ENCODE data around the gene CCKAR. TPM values are rescaled to one million over a fixed set of nuclear protein-coding genes. Genes with fewer than 3 reads are reported as not detected.
A peak's percentile ranks its signal among the peaks of the same experiment; 100 is the strongest.

The CCKAR gene
- total and polyA plus RNA-seq, 2 experiments from 2014 or later = not detected

- peak; percentile 66 for DNase-seq
- TF ChIP-seq EZH2 (IDR thresholded peaks at IDR 0.05; ENCODE audit: insufficient read depth, poor library complexity, severe bottlenecking) (no peak), EZH2phosphoT487 (IDR thresholded peaks at IDR 0.05; ENCODE audit: insufficient read depth, low read depth) (no peak)
- Histone ChIP-seq H3K79me2 (ENCODE audit: insufficient read depth) (no peaks in the 10 kb centered on the region), H3K9me2 (ENCODE audit: insufficient read depth) (no peaks in the 10 kb centered on the region), H3K27ac (no peak overlapping the region), H2AFZ (no peak overlapping the region), H3K9me3 (ENCODE audit: low read depth) (no peaks in the 10 kb centered on the region), H3K9ac (no peak overlapping the region), H3K36me3 (ENCODE audit: low read depth) (no peaks in the 10 kb centered on the region), H3F3A (ENCODE audit: insufficient read depth) (peaks cover 6% of the 10 kb centered on the region; the same call in 1 of the 2 replicates), H3K27me3 (replicated peaks; ENCODE audit: insufficient read depth) (no peaks in the 10 kb centered on the region), H4K20me1 (ENCODE audit: insufficient read depth) (no peaks in the 10 kb centered on the region), H3K4me3 (0 out of 2 replicates have a peak overlapping the region, but pooled peaks have one; percentile 11), H3K4me1 (ENCODE audit: insufficient read depth) (peaks cover 24% of the 10 kb centered on the region), H3K4me2 (ENCODE audit: unreplicated experiment) (peak overlapping the region; percentile 45)
- WGBS, 2 experiments (ENCODE audit: low coverage in 1 of 2, low lambda C conversion rate in 2 of 2, missing lambda C conversion rate in 2 of 2) = 0 to 1% methylated on average over 3 of the region's 3 CpGs
- in situ Hi-C loops (cut with MboI) = no loop called here
These were observed 32.2 kb upstream of the CCKAR start for GRCh38 chr4:26522478-26522877.

GRCh38 chr4:26520728-26521450 is 30.6 kb upstream of the CCKAR start:
- Histone ChIP-seq H3K27me3 (replicated peaks; ENCODE audit: insufficient read depth) (no peaks in the 10 kb centered on the region), H3K9me2 (ENCODE audit: insufficient read depth) (no peaks in the 10 kb centered on the region), H3K36me3 (ENCODE audit: low read depth) (no peaks in the 10 kb centered on the region), H3K9ac (no peak overlapping the region), H3K4me2 (ENCODE audit: unreplicated experiment) (no peak overlapping the region), H3K4me1 (ENCODE audit: insufficient read depth) (peaks cover 24% of the 10 kb centered on the region), H4K20me1 (ENCODE audit: insufficient read depth) (no peaks in the 10 kb centered on the region), H3K79me2 (ENCODE audit: insufficient read depth) (no peaks in the 10 kb centered on the region), H3K27ac (no peak overlapping the region), H2AFZ (no peak overlapping the region), H3K4me3 (no peak overlapping the region), H3K9me3 (ENCODE audit: low read depth) (no peaks in the 10 kb centered on the region), H3F3A (ENCODE audit: insufficient read depth) (peaks cover 6% of the 10 kb centered on the region; the same call in 1 of the 2 replicates)
- WGBS, 2 experiments (ENCODE audit: low coverage in 1 of 2, low lambda C conversion rate in 2 of 2, missing lambda C conversion rate in 2 of 2) = 85 to 86% methylated on average over 7 of the region's 7 CpGs
- no peak for DNase-seq
- TF ChIP-seq EZH2phosphoT487 (IDR thresholded peaks at IDR 0.05; ENCODE audit: insufficient read depth, low read depth) (no peak), EZH2 (IDR thresholded peaks at IDR 0.05; ENCODE audit: insufficient read depth, poor library complexity, severe bottlenecking) (no peak)
- in situ Hi-C loops (cut with MboI) = no loop called here

GRCh38 chr4:26515936-26516335 is 25.7 kb upstream of the CCKAR start:
- Histone ChIP-seq H3K27ac (no peak overlapping the region), H3K4me2 (ENCODE audit: unreplicated experiment) (no peak overlapping the region), H2AFZ (no peak overlapping the region), H3K4me1 (ENCODE audit: insufficient read depth) (no peaks in the 10 kb centered on the region), H3K9me2 (ENCODE audit: insufficient read depth) (no peaks in the 10 kb centered on the region), H3K36me3 (ENCODE audit: low read depth) (no peaks in the 10 kb centered on the region), H3K27me3 (replicated peaks; ENCODE audit: insufficient read depth) (no peaks in the 10 kb centered on the region), H3K4me3 (no peak overlapping the region), H4K20me1 (ENCODE audit: insufficient read depth) (no peaks in the 10 kb centered on the region), H3F3A (ENCODE audit: insufficient read depth) (no peaks in the 10 kb centered on the region), H3K79me2 (ENCODE audit: insufficient read depth) (no peaks in the 10 kb centered on the region), H3K9me3 (ENCODE audit: low read depth) (no peaks in the 10 kb centered on the region), H3K9ac (no peak overlapping the region)
- TF ChIP-seq EZH2phosphoT487 (IDR thresholded peaks at IDR 0.05; ENCODE audit: insufficient read depth, low read depth) = no peak
- no peak for TF ChIP-seq EZH2 (IDR thresholded peaks at IDR 0.05; ENCODE audit: insufficient read depth, poor library complexity, severe bottlenecking)
- 26 to 27% methylated on average over 2 of the region's 2 CpGs for WGBS, 2 experiments (ENCODE audit: low coverage in 1 of 2, low lambda C conversion rate in 2 of 2, missing lambda C conversion rate in 2 of 2)
- in situ Hi-C loops (cut with MboI) = no loop called here
- no peak for DNase-seq

- Histone ChIP-seq H2AFZ (peak overlapping the region; percentile 76), H3K4me3 (no peak overlapping the region), H4K20me1 (ENCODE audit: insufficient read depth) (no peaks in the 10 kb centered on the region), H3K27me3 (replicated peaks; ENCODE audit: insufficient read depth) (no peaks in the 10 kb centered on the region), H3K36me3 (ENCODE audit: low read depth) (no peaks in the 10 kb centered on the region), H3K27ac (0 out of 2 replicates have a peak overlapping the region, but pooled peaks have one; percentile 17), H3K4me2 (ENCODE audit: unreplicated experiment) (peak overlapping the region; percentile 7), H3K9me3 (ENCODE audit: low read depth) (no peaks in the 10 kb centered on the region), H3K9ac (no peak overlapping the region), H3K4me1 (ENCODE audit: insufficient read depth) (peaks cover 13% of the 10 kb centered on the region), H3F3A (ENCODE audit: insufficient read depth) (no peaks in the 10 kb centered on the region), H3K79me2 (ENCODE audit: insufficient read depth) (no peaks in the 10 kb centered on the region), H3K9me2 (ENCODE audit: insufficient read depth) (no peaks in the 10 kb centered on the region)
- peak; percentile 20 for DNase-seq
- 35 to 44% methylated on average over 4 of the region's 4 CpGs for WGBS, 2 experiments (ENCODE audit: low coverage in 1 of 2, low lambda C conversion rate in 2 of 2, missing lambda C conversion rate in 2 of 2)
- in situ Hi-C loops (cut with MboI) = no loop called here
- TF ChIP-seq EZH2phosphoT487 (IDR thresholded peaks at IDR 0.05; ENCODE audit: insufficient read depth, low read depth) = no peak
These were observed 20.2 kb upstream of the CCKAR start for GRCh38 chr4:26510334-26510964.

Data from GM23248 (cell line).